ENCODE data around the gene TPRX1.
"Not testable (repeated sequence)": the region's sequence is repeated elsewhere in the genome, so short reads cannot be mapped to it uniquely, and the experiment has no call there.

Gene TPRX1, protein sequence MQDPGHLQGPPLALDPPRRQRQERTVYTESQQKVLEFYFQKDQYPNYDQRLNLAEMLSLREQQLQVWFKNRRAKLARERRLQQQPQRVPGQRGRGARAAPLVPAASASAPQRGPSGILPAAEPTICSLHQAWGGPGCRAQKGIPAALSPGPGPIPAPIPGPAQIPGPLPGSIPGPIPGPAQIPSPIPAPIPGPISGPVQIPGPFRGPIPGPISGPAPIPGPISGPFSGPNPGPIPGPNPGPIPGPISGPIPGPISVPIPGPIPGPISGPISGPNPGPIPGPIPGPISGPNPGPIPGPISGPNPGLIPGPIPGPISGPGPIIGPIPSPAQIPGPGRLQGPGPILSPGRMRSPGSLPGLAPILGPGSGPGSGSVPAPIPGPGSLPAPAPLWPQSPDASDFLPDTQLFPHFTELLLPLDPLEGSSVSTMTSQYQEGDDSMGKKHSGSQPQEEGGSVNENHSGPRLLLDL

GRCh38 chr19:47804451-47804850 lies at the start of gene TPRX1:
Gene TPRX1, minus strand, starts transcription at chr19:47804551. Its CDS starts 12 bp downstream, at chr19:47804539.
- DNase-seq (ENCODE audit: low read depth in 2 of 2): not testable (repeated sequence)

GRCh38 chr19:47853003-47853402 lies 48.7 kb upstream of the TPRX1 start:
- DNase-seq (ENCODE audit: low read depth in 2 of 2): no peak

- peak; percentile 3 to 40 for DNase-seq (ENCODE audit: low read depth in 2 of 2)
Observed at GRCh38 chr19:47848823-47849473, 44.6 kb upstream of the TPRX1 start.

DNA sequence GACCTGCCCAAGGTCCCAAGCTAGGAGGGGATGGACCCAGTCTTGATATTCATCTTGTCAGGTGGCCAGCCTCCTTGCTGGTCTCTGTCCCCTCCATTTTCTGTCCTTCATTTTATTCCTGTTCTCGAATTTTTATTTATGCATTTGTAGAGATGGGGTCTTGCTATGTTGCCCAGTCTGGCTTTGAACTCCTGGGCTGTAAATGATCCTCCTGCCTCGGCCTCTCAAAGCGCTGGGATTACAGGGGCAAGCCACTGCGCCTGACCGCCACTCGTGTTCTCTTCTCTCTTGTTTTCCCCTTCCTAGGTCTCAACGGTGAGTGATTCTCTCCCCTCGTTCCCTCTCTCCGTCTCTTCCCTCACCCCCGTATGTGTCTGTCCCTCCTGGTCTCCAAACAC lies 44.1 kb upstream of the TPRX1 start:
- no peak for DNase-seq (ENCODE audit: low read depth in 2 of 2)

- no peak for DNase-seq (ENCODE audit: low read depth in 2 of 2)
Observed at GRCh38 chr19:47842941-47843340, 38.6 kb upstream of the TPRX1 start.

DNA sequence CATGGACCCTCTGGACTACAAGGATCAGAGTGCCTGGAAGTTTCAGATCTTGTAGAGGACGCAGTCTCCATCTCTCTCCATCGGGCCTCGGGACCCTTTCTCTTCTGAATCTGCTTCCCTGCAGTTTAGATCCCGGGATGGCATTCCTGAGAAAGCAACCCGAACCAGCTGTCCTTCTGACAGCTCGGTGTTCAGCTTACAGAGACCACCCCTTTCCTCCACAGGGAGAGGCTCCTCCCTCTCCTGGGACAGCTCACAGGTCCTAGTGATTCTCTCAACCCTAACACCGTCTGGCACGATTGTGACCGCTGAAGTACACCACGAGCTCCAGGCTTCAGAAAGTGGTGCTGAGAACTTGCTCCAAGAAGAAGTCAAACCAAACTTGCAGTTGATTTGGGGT lies 35.6 kb upstream of the TPRX1 start:
- no peak for DNase-seq (ENCODE audit: low read depth in 2 of 2)

- no peak for DNase-seq (ENCODE audit: low read depth in 2 of 2)
Observed at GRCh38 chr19:47839411-47839810, 35.1 kb upstream of the TPRX1 start.

DNA sequence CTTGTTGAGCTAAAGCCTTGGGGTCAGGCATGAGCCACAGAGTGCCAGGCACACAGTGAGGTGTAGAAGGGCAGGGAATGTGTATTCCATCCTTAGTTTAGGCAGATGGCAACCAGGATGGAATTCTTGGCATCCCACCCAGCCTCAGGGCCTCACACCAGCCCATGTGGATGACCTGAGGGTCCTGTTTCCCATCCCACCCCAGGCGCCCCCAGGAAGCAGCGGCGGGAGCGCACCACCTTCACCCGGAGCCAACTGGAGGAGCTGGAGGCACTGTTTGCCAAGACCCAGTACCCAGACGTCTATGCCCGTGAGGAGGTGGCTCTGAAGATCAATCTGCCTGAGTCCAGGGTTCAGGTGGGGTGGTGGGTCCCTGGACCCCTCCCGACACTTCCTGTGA lies 31.7 kb upstream of the TPRX1 start:
- DNase-seq (ENCODE audit: low read depth in 2 of 2): no peak

DNA sequence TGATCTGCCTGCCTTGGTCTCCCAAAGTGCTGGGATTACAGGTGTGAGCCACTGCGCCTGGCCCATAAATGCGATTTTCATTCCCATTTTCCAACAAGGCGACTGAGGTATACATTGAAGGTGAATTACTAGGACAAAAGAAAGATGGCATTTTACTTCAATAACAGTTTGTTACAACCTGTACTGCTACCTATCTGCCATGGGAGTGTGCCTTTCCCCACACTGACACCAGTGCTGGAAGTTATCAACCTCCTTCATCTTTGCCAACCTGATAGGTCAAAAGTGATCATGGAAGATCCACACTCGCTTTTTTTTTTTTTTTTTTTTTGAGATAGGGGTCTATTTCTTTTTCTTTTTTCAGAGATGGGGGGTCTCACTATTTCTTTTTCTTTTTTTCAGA lies 28.4 kb upstream of the TPRX1 start:
- no peak for DNase-seq (ENCODE audit: low read depth in 2 of 2)

DNA sequence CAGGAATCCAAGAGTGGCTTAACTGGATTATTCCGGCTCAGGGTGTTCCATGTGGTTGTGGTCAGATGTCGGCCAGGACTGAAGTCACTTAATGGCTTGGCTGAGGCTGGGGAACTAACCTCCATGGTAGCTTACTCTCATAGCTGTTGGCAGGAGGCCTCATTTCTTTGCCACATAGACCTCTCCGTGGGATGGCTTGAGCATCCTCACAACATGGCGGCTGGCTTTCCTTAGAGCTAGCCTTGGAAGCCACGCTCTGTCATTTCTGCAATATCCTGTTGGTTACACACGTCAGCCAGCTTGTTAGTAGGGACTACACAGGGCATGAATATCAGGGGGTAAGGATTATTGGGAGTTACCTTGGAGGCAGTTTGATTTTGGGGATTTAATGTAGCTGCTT lies 22.4 kb upstream of the TPRX1 start:
- DNase-seq (ENCODE audit: low read depth in 2 of 2): no peak

GRCh38 chr19:47824396-47824795 lies 20.0 kb upstream of the TPRX1 start:
- no peak for DNase-seq (ENCODE audit: low read depth in 2 of 2)

GRCh38 chr19:47821460-47822020 lies 17.2 kb upstream of the TPRX1 start, which contains the start of gene CRX:
Gene CRX, plus strand, starts transcription at chr19:47821937. Its CDS starts 12,507 bp downstream, at chr19:47834444.
- no peak for DNase-seq (ENCODE audit: low read depth in 2 of 2)

DNA sequence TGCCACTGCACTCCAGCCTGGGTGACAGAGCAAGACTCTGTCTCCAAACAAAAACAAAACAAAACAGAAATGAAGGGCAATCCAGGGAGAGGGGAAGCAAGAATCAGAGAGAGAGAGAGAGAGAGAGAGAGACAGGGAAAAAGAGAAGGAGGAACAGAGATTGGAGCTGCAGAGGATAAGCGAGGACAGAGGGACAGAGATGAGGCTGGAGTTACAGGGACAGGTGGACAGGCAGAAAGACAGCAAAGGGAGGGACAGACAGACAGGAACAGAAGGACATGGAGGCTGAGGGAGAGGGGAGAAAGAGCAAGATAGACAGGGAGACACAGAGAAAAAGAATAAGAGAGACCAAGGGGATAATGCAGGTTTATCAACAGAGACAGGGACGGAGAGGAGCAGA lies 16.1 kb upstream of the TPRX1 start:
- DNase-seq (ENCODE audit: low read depth in 2 of 2): no peak

DNA sequence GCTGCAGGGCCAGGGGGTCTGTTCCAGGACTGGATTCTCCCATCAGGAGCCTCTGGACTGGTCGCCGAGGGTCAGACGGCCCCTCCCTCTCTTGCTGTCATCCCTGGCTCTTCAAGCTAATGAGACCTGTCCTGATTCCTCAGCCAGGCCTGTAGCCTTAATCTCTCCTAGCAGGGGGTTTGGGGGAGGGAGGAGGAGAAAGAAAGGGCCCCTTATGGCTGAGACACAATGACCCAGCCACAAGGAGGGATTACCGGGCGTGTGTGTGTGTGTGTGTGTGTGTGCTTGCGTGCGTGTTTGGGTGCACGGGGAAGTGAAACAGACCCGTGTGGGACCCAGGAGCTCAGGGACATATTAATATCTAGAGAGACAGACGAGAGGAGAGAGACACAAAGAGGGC lies 15.5 kb upstream of the TPRX1 start:
- no peak for DNase-seq (ENCODE audit: low read depth in 2 of 2)

- not testable (repeated sequence) for DNase-seq (ENCODE audit: low read depth in 2 of 2)
Observed at GRCh38 chr19:47818221-47818620, 13.9 kb upstream of the TPRX1 start.

DNA sequence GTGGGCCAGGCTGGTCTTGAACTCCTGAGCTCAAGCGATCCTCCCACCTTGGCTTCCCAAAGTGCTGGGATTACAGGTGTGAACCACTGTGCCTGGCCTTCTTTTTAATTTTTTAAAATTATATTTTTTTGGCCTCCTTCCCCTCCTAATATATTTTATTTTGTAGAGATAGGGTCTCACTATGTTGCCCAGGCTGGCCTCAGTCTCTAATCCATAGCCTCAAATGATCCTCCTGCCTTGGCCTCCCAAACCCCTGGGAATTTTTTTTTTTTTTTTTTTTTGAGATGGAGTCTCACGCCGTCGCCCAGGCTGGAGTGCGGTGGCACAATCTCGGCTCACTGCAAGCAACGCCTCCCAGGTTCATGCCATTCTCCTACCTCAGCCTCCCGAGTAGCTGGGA lies 11.9 kb upstream of the TPRX1 start:
- not testable (repeated sequence) for DNase-seq (ENCODE audit: low read depth in 2 of 2)

GRCh38 chr19:47813995-47814328 lies 9.6 kb upstream of the TPRX1 start:
- no peak for DNase-seq (ENCODE audit: low read depth in 2 of 2)

DNA sequence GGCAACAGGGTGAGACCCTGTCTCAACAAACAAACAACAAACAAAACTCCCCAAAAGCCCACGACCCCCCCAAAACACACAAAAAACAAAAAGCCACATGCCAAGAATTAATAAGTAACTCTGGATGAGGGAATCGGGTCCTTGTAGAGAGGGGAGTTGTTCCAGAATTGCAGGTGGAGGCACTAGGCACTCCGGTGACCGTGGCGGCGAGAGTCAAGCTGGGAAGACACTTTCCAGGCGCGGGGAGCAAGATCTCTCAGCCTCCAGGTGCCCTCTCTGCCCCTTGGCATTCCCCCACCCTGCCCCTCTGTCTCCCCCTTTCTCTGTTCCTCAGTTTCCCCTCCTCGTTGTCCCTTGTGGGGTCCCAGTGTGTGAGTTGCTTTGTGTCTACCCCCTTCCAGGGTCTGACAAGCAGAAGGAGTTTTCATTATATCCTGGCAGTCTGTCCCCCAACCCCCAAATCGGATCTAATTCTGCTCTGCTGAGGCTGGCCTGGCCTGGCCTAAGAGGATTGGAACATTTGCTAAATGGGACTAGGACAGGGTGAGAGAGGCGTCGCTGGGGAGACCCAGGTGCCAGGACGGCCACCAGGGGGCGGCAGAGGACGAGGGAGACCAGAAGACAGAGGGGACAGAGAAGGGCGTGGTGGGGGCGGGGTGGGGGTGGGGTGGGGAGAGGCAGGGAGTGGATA lies 9.1 kb upstream of the TPRX1 start:
- DNase-seq (ENCODE audit: low read depth in 2 of 2): peak; percentile 75 to 79

GRCh38 chr19:47806435-47806834 lies 2.1 kb upstream of the TPRX1 start:
- DNase-seq (ENCODE audit: low read depth in 2 of 2): no peak

GRCh38 chr19:47805313-47805712 lies 962 bp upstream of the TPRX1 start:
- no peak for DNase-seq (ENCODE audit: low read depth in 2 of 2)

GRCh38 chr19:47803671-47804070 lies 680 bp downstream of the TPRX1 start:
- DNase-seq (ENCODE audit: low read depth in 2 of 2): not testable (repeated sequence)

- DNase-seq (ENCODE audit: low read depth in 2 of 2): not testable (repeated sequence)
Observed at GRCh38 chr19:47803148-47803547, 1.2 kb downstream of the TPRX1 start.

All from activated CD4-positive, alpha-beta T cell treated with anti-CD3 and anti-CD28 coated beads for 24 hours (primary cell).